HEK293 (cell line): ENCODE data around the gene PDZRN4.

Source experiments
- BCL11A ChIP-seq: fragments of 450-650 bp; formaldehyde crosslinking; IDR thresholded peaks from 2 replicates; pipeline ENCODE4 v1.5.1; 2016; ENCODE audit warnings: low read depth, missing biosample characterization, missing genetic modification characterization
- EGR2 ChIP-seq: fragments of 450-650 bp; formaldehyde crosslinking; IDR thresholded peaks from 2 replicates; pipeline ENCODE4 v1.5.1; 2016; ENCODE audit warnings: low read depth, missing biosample characterization, missing genetic modification characterization
- GLIS2 ChIP-seq: fragments of 450-650 bp; formaldehyde crosslinking; IDR thresholded peaks from 2 replicates; pipeline ENCODE4 v1.5.1; 2016; ENCODE audit warnings: missing biosample characterization, missing genetic modification characterization
- HOXD13 ChIP-seq: sonication (generic); formaldehyde crosslinking; IDR thresholded peaks from 2 replicates; pipeline ENCODE4 v1.8.0; 2022; ENCODE audit warnings: missing genetic modification reagents, borderline replicate concordance
- IKZF3 ChIP-seq: fragments of 450-650 bp; IDR thresholded peaks from 2 replicates; pipeline ENCODE4 v1.5.0; 2018; ENCODE audit warnings: missing biosample characterization, mild to moderate bottlenecking, missing genetic modification characterization, moderate library complexity
- KLF8 ChIP-seq: fragments of 450-650 bp; formaldehyde crosslinking; IDR thresholded peaks from 2 replicates; pipeline ENCODE4 v1.5.1; 2016; ENCODE audit warnings: missing biosample characterization, missing genetic modification characterization
- KLF9 ChIP-seq: fragments of 450-650 bp; formaldehyde crosslinking; IDR thresholded peaks from 2 replicates; pipeline ENCODE4 v1.5.1; 2016; ENCODE audit warnings: missing biosample characterization, missing genetic modification characterization, low read depth
- PATZ1 ChIP-seq: fragments of 450-650 bp; formaldehyde crosslinking; IDR thresholded peaks from 2 replicates; pipeline ENCODE4 v1.5.1; 2016; ENCODE audit warnings: missing biosample characterization, missing genetic modification characterization
- PRDM10 ChIP-seq: fragments of 450-650 bp; formaldehyde crosslinking; IDR thresholded peaks from 2 replicates; pipeline ENCODE4 v1.5.1; 2016; ENCODE audit warnings: missing biosample characterization, missing genetic modification characterization
- SETDB1 ChIP-seq: IDR thresholded peaks from one replicate; pipeline ENCODE4 v1.6.1; 2017; ENCODE audit warnings: mild to moderate bottlenecking, low read length, moderate library complexity, mixed read lengths; ENCODE audit not compliant: insufficient read length
- SP3 ChIP-seq: fragments of 450-650 bp; formaldehyde crosslinking; IDR thresholded peaks from 2 replicates; pipeline ENCODE4 v1.5.1; 2016; ENCODE audit warnings: missing biosample characterization, missing genetic modification characterization
- ZEB2 ChIP-seq: fragments of 450-650 bp; formaldehyde crosslinking; IDR thresholded peaks from 2 replicates; pipeline ENCODE4 v1.5.1; 2016; ENCODE audit warnings: missing biosample characterization, missing genetic modification characterization
- ZFP3 ChIP-seq: fragments of 450-650 bp; formaldehyde crosslinking; IDR thresholded peaks from 2 replicates; pipeline ENCODE4 v1.5.1; 2016; ENCODE audit warnings: low read depth, missing biosample characterization, missing genetic modification characterization
- ZNF121 ChIP-seq: fragments of 450-650 bp; formaldehyde crosslinking; IDR thresholded peaks from 2 replicates; pipeline ENCODE4 v1.5.1; 2016; ENCODE audit warnings: missing biosample characterization, missing genetic modification characterization
- ZNF175 ChIP-seq: fragments of 450-650 bp; formaldehyde crosslinking; IDR thresholded peaks from 2 replicates; pipeline ENCODE4 v1.5.1; 2016; ENCODE audit warnings: missing biosample characterization, missing genetic modification characterization
- ZNF18 ChIP-seq: fragments of 450-650 bp; formaldehyde crosslinking; IDR thresholded peaks from 2 replicates; pipeline ENCODE4 v1.5.1; 2016; ENCODE audit warnings: missing biosample characterization, missing genetic modification characterization
- ZNF2 ChIP-seq: fragments of 450-650 bp; formaldehyde crosslinking; IDR thresholded peaks from 2 replicates; pipeline ENCODE4 v1.5.1; 2016; ENCODE audit warnings: missing biosample characterization, missing genetic modification characterization
- ZNF211 ChIP-seq: fragments of 450-650 bp; formaldehyde crosslinking; IDR thresholded peaks from 2 replicates; pipeline ENCODE4 v1.5.1; 2016; ENCODE audit warnings: low read depth, missing biosample characterization, missing genetic modification characterization
- ZNF274 ChIP-seq, 2 experiments: fragments of 200-500 bp in 1 of 2; fragments of 450-650 bp in 1 of 2; sonication (Bioruptor generic) in 1 of 2; formaldehyde crosslinking in 1 of 2; IDR thresholded peaks; 2 replicates each; pipeline versions ENCODE4 v1.5.1 to v1.6.1; 2014 to 2016; ENCODE audit warnings: borderline replicate concordance in 1 of 2, inconsistent platforms in 1 of 2, low read length in 1 of 2, missing biosample characterization in 1 of 2, missing genetic modification characterization in 1 of 2
- ZNF311 ChIP-seq: fragments of 450-650 bp; formaldehyde crosslinking; IDR thresholded peaks from 2 replicates; pipeline ENCODE4 v1.5.1; 2017; ENCODE audit warnings: missing biosample characterization, missing genetic modification characterization, borderline replicate concordance
- ZNF335 ChIP-seq: fragments of 450-650 bp; formaldehyde crosslinking; conservative IDR thresholded peaks from 2 replicates; pipeline ENCODE4 v1.5.1; 2016; ENCODE audit warnings: missing biosample characterization, missing genetic modification characterization
- ZNF37A ChIP-seq: fragments of 450-650 bp; IDR thresholded peaks from 2 replicates; pipeline ENCODE4 v1.5.1; 2018; ENCODE audit warnings: missing biosample characterization, missing genetic modification characterization
- ZNF398 ChIP-seq: fragments of 450-650 bp; formaldehyde crosslinking; IDR thresholded peaks from 2 replicates; pipeline ENCODE4 v1.5.1; 2017; ENCODE audit warnings: missing biosample characterization, missing genetic modification characterization
- ZNF416 ChIP-seq: fragments of 450-650 bp; formaldehyde crosslinking; IDR thresholded peaks from 2 replicates; pipeline ENCODE4 v1.5.1; 2016; ENCODE audit warnings: missing biosample characterization, missing genetic modification characterization
- ZNF473 ChIP-seq: fragments of 450-650 bp; formaldehyde crosslinking; IDR thresholded peaks from 2 replicates; pipeline ENCODE4 v1.5.1; 2017; ENCODE audit warnings: missing biosample characterization, missing genetic modification characterization
- ZNF580 ChIP-seq: fragments of 450-650 bp; formaldehyde crosslinking; IDR thresholded peaks from 2 replicates; pipeline ENCODE4 v1.5.1; 2016; ENCODE audit warnings: missing biosample characterization, missing genetic modification characterization
- ZNF596 ChIP-seq: fragments of 450-650 bp; IDR thresholded peaks from 2 replicates; pipeline ENCODE4 v1.5.0; 2018; ENCODE audit warnings: missing biosample characterization, mild to moderate bottlenecking, missing genetic modification characterization, moderate library complexity
- ZNF600 ChIP-seq: fragments of 450-650 bp; formaldehyde crosslinking; IDR thresholded peaks from 2 replicates; pipeline ENCODE4 v1.5.1; 2016; ENCODE audit warnings: missing biosample characterization, missing genetic modification characterization
- ZNF621 ChIP-seq: fragments of 450-650 bp; formaldehyde crosslinking; IDR thresholded peaks from 2 replicates; pipeline ENCODE4 v1.5.1; 2017; ENCODE audit warnings: missing biosample characterization, missing genetic modification characterization
- ZNF654 ChIP-seq: fragments of 450-650 bp; formaldehyde crosslinking; IDR thresholded peaks from 2 replicates; pipeline ENCODE4 v1.5.1; 2016; ENCODE audit warnings: low read depth, missing biosample characterization, missing genetic modification characterization
- ZNF701 ChIP-seq: fragments of 450-650 bp; formaldehyde crosslinking; IDR thresholded peaks from 2 replicates; pipeline ENCODE4 v1.5.1; 2016; ENCODE audit warnings: missing biosample characterization, missing genetic modification characterization
- ZNF791 ChIP-seq: fragments of 450-650 bp; formaldehyde crosslinking; IDR thresholded peaks from 2 replicates; pipeline ENCODE4 v1.5.1; 2016; ENCODE audit warnings: missing biosample characterization, missing genetic modification characterization
- ZNF843 ChIP-seq: fragments of 450-650 bp; formaldehyde crosslinking; IDR thresholded peaks from 2 replicates; pipeline ENCODE4 v1.5.1; 2016; ENCODE audit warnings: missing biosample characterization, missing genetic modification characterization

The PDZRN4 gene

GRCh38 chr12:41365653-41366171 is 177.6 kb downstream of the PDZRN4 start (continued):
- TF ChIP-seq PATZ1 (no peak), ZNF211 (no peak), IKZF3 (tag by site-specific recombination) (peak; percentile 59), ZNF274 (IDR thresholded peaks at IDR 0.05; ENCODE audit: low read length) (no peak), ZNF274 (tag by site-specific recombination; IDR thresholded peaks at IDR 0.05; ENCODE audit: borderline replicate concordance) (no peak), KLF8 (tag by site-specific recombination) (no peak), ZNF621 (tag by site-specific recombination) (no peak), ZNF843 (tag by site-specific recombination) (peak; percentile 95), ZNF311 (no peak), ZNF416 (no peak), ZNF596 (tag by site-specific recombination) (peak; percentile 49; the same call in 1 of the 2 replicates), ZNF175 (tag by site-specific recombination) (no peak), ZFP3 (tag by site-specific recombination) (no peak), SP3 (tag by site-specific recombination) (no peak), ZNF18 (tag by site-specific recombination) (0 out of 2 replicates have a peak, but pooled peaks have one; percentile 50), HOXD13 (CRISPR knock-in tag) (no peak), KLF9 (tag by site-specific recombination) (no peak), ZNF791 (tag by site-specific recombination) (no peak), ZNF600 (tag by site-specific recombination) (no peak), ZNF398 (0 out of 2 replicates have a peak, but pooled peaks have one; percentile 19), ZNF37A (tag by site-specific recombination) (no peak), ZEB2 (0 out of 2 replicates have a peak, but pooled peaks have one; percentile 34), GLIS2 (tag by site-specific recombination) (no peak), PRDM10 (tag by site-specific recombination) (no peak), SETDB1 (no peak), ZNF473 (tag by site-specific recombination) (no peak), EGR2 (tag by site-specific recombination) (no peak), ZNF2 (tag by site-specific recombination) (no peak; the same call in 1 of the 2 replicates), BCL11A (tag by site-specific recombination) (no peak), ZNF654 (no peak), ZNF580 (tag by site-specific recombination) (0 out of 2 replicates have a peak, but pooled peaks have one; percentile 54), ZNF121 (tag by site-specific recombination) (no peak), ZNF701 (no peak), ZNF335 (no peak)
